ENCODE data around the gene ADD1. TPM values are rescaled to one million over a fixed set of nuclear protein-coding genes. Genes with fewer than 3 reads are reported as not detected.
A peak's percentile ranks its signal among the peaks of the same experiment; 100 is the strongest.

Gene ADD1
- total RNA-seq, 4 donors from 2014 or later: 122 to 299 (median 196) TPM

DNA sequence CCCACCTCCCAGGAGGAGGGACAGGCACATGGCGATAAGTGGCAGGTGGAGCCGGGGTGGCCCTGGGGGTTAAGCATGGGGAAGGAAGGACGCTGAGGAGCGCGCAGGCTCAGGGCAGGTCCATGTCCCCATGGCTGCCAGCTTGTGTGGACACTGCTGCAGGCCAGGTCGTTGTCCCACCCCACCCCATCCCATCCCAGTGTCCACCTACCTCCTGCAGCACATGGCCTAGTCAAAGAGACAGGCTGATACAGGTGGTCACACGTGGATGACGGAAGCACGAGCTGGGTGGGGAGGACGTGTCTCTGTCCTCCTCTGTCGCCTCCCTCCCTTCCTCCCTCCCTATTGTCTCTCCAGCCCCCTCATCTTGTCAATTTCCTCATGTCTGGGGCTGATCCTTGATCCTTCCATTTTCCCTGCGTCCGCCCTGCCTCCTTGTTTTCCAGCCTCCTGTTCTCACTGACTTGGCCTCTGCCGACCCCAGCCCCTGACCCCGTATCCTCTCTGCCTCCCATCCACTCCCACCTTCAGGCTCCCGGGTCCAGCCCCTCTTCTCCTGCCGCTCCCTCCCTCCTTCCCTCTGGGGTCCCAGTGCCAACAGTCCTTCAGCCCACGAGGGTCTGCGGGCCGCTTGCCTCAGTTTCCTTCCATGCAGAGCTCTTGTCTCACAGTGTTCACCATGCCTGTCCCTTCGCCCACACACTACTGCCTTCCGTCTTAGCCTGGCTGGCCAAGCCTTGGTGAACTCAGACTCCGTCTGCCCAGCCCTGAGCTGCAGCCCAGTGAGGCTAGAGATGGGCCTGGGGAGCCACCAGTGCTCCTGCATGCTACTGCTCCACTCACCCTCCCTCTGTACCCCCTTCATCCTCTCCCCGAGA lies 15.5 kb upstream of the ADD1 start:
- H3K27me3 ChIP-seq: no peaks in the 10 kb centered on the region
- H3K36me3 ChIP-seq: peaks cover 97% of the 10 kb centered on the region
- 86% methylated on average over 24 of the region's 24 CpGs for WGBS
- no peak overlapping the region for H3K27ac ChIP-seq
- H3K9me3 ChIP-seq: no peaks in the 10 kb centered on the region
- TF ChIP-seq EP300 (IDR thresholded peaks at IDR 0.05) (no peak), POLR2AphosphoS5 (IDR thresholded peaks at IDR 0.05) (no peak), POLR2A (IDR thresholded peaks at IDR 0.05) (no peak)
- TF ChIP-seq, protein P1, sequence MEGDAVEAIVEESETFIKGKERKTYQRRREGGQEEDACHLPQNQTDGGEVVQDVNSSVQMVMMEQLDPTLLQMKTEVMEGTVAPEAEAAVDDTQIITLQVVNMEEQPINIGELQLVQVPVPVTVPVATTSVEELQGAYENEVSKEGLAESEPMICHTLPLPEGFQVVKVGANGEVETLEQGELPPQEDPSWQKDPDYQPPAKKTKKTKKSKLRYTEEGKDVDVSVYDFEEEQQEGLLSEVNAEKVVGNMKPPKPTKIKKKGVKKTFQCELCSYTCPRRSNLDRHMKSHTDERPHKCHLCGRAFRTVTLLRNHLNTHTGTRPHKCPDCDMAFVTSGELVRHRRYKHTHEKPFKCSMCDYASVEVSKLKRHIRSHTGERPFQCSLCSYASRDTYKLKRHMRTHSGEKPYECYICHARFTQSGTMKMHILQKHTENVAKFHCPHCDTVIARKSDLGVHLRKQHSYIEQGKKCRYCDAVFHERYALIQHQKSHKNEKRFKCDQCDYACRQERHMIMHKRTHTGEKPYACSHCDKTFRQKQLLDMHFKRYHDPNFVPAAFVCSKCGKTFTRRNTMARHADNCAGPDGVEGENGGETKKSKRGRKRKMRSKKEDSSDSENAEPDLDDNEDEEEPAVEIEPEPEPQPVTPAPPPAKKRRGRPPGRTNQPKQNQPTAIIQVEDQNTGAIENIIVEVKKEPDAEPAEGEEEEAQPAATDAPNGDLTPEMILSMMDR (IDR thresholded peaks at IDR 0.05): no peak
- H3K4me1 ChIP-seq: peaks cover 3% of the 10 kb centered on the region
- H3K4me3 ChIP-seq: no peak overlapping the region
- peak in 1 of 2 donors; percentile 73 for DNase-seq (ENCODE audit: low spot score in 2 of 2)

DNA sequence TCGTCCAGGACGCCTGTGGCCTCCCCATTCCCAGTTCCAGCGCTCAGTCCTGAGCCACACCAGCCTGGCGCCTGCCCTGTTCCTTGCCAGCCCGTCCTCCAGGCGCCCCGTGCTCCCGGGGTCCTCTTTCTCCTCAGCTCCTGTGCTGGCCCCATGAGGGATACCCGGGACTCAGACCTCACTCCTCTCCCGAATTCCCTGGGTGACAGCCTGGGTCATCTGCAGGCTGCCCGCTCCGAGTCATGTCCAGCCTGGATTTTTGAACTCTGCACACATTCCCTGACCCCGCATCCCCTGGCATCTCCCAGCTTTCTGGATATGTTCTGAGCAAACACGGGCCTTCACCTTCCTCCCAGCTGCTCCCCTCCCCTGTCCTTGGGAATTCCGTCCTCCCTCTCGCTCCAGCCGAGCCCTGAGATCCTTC lies 14.9 kb upstream of the ADD1 start:
- TF ChIP-seq POLR2AphosphoS5 (IDR thresholded peaks at IDR 0.05) (no peak), POLR2A (IDR thresholded peaks at IDR 0.05) (no peak), EP300 (IDR thresholded peaks at IDR 0.05) (no peak)
- TF ChIP-seq, protein P1 (IDR thresholded peaks at IDR 0.05): no peak
- Histone ChIP-seq H3K4me1 (no peaks in the 10 kb centered on the region), H3K9me3 (no peaks in the 10 kb centered on the region), H3K27me3 (no peaks in the 10 kb centered on the region), H3K4me3 (no peak overlapping the region), H3K27ac (no peak overlapping the region), H3K36me3 (peaks cover 97% of the 10 kb centered on the region)
- DNase-seq (ENCODE audit: low spot score in 2 of 2): peak in 1 of 2 donors; percentile 68
- WGBS: 89% methylated on average over 17 of the region's 17 CpGs

DNA sequence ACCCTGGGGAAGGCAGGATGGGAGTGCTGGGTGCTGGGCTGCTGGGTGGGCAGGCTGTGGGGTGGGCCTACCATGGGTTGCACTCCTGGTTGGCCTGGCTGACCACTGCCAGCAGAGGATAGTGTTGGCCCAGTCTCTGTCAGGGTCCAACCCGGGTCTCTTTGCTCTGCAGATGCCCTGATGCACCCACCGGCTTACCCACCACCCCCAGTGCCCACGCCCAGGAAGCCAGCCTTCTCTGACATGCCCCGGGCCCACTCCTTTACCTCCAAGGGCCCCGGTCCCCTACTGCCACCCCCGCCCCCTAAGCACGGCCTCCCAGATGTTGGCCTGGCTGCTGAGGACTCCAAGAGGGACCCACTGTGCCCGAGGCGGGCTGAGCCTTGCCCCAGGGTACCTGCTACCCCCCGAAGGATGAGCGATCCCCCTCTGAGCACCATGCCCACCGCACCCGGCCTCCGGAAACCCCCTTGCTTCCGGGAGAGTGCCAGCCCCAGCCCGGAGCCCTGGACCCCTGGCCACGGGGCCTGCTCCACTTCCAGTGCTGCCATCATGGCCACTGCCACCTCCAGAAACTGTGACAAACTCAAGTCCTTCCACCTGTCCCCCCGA lies 14.2 kb upstream of the ADD1 start:
- H3K9me3 ChIP-seq: no peaks in the 10 kb centered on the region
- no peak overlapping the region for H3K4me3 ChIP-seq
- DNase-seq (ENCODE audit: low spot score in 2 of 2): peak in 1 of 2 donors; percentile 70
- H3K27me3 ChIP-seq: no peaks in the 10 kb centered on the region
- TF ChIP-seq POLR2AphosphoS5 (IDR thresholded peaks at IDR 0.05): no peak
- TF ChIP-seq EP300 (IDR thresholded peaks at IDR 0.05): no peak
- TF ChIP-seq, protein P1 (IDR thresholded peaks at IDR 0.05): no peak
- TF ChIP-seq POLR2A (IDR thresholded peaks at IDR 0.05): no peak
- no peaks in the 10 kb centered on the region for H3K4me1 ChIP-seq
- peaks cover 97% of the 10 kb centered on the region for H3K36me3 ChIP-seq
- 89% methylated on average over 8 of the region's 18 CpGs for WGBS
- no peak overlapping the region for H3K27ac ChIP-seq

DNA sequence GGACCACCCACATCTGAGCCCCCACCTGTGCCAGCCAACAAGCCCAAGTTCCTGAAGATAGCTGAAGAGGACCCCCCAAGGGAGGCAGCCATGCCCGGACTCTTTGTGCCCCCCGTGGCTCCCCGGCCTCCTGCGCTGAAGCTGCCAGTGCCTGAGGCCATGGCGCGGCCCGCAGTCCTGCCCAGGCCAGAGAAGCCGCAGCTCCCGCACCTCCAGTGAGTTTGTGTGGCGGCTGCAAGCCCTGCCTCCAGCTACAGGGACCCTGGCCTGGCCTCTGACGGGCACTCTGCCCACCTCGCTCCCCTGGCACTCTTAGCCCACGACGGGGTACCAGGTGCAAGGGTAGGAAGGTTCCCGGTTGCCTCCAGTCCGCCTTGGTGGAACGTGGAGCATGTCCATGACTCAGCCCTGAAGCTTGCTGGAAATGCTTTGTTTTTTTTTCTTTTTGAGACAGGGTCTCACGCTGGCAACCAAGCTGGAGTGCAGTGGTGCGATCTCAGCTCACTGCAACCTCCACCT lies 13.7 kb upstream of the ADD1 start:
- no peak overlapping the region for H3K4me3 ChIP-seq
- no peaks in the 10 kb centered on the region for H3K9me3 ChIP-seq
- peak in 1 of 2 donors; percentile 74 for DNase-seq (ENCODE audit: low spot score in 2 of 2)
- TF ChIP-seq, protein P1 (IDR thresholded peaks at IDR 0.05): no peak
- TF ChIP-seq EP300 (IDR thresholded peaks at IDR 0.05) (no peak), POLR2AphosphoS5 (IDR thresholded peaks at IDR 0.05) (no peak), POLR2A (IDR thresholded peaks at IDR 0.05) (no peak)
- no peaks in the 10 kb centered on the region for H3K4me1 ChIP-seq
- H3K36me3 ChIP-seq: peaks cover 97% of the 10 kb centered on the region
- 87% methylated on average over 19 of the region's 19 CpGs for WGBS
- H3K27ac ChIP-seq: no peak overlapping the region
- no peaks in the 10 kb centered on the region for H3K27me3 ChIP-seq

Measured in suprapubic skin (tissue), 4 donors.